ENCODE results near the gene TRRAP. TPM values are rescaled to one million over a fixed set of nuclear protein-coding genes. Genes with fewer than 3 reads are reported as not detected.

Gene TRRAP
- total and polyA plus RNA-seq, 2 of the 8 experiments (the other 6 are each of a cell fraction or from before 2014, with no cell fraction given) = 21.7 to 48.6 TPM

DNA sequence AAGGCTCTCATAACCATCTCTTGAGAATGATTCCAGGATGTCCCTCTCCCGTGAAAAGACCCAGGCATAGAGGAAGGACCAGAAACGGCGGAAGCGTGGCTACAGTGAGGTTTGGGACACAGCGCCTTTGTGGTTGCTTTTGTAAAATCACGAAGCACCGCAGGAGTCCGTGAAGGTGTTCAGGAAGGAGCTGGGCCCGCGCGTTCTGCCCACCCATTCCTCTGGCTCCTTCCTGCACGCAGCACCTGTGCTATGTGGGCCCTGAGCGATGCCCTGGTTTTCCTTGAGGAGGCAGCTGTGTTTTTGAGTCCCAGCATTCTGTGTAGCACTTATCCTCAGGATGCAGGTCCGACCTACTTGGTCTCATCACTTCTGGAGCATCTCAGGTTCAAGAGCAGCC, 112.8 kb downstream of the TRRAP start:
- Histone ChIP-seq H3K9ac (replicated peaks in 1 of 4; ENCODE audit: extremely low read depth in 1 of 4, low read depth in 3 of 4, low read length in 3 of 4) (no peak overlapping the region), H3K14ac (ENCODE audit: insufficient read length) (no peak overlapping the region), H3K4me1 (replicated peaks in 1 of 4; ENCODE audit: control insufficient read depth in 3 of 4, insufficient read depth in 4 of 4, low read length in 3 of 4) (no peaks in the 10 kb centered on the region), H3K9me3 (ENCODE audit: insufficient read depth in 2 of 2, low read depth in 1 of 2, low read length in 1 of 2) (0 out of 4 replicates have a peak, but pooled peaks cover 0 to under 1% of the 10 kb centered on the region in 2 experiments), H4K20me1 (replicated peaks in 1 of 2; ENCODE audit: control insufficient read depth in 1 of 2, insufficient read depth in 2 of 2, low read length in 2 of 2) (peaks cover 5 to 8% of the 10 kb centered on the region in 2 experiments), H3K4ac (replicated peaks; ENCODE audit: insufficient read length, low read depth, low read length) (no peak overlapping the region), H2AFZ (ENCODE audit: low read length) (no peak overlapping the region), H4K8ac (ENCODE audit: extremely low read depth, insufficient read depth, low read length) (no peak overlapping the region), H2BK12ac (ENCODE audit: low read depth, low read length) (no peak overlapping the region), H2BK120ac (replicated peaks; ENCODE audit: low read depth, low read length) (no peak overlapping the region), H3K36me3 (ENCODE audit: control insufficient read depth in 2 of 4, insufficient read depth in 4 of 4, low read length in 3 of 4) (peaks cover 30 to 91% (median 58%) of the 10 kb centered on the region in 4 experiments), H3K79me1 (ENCODE audit: low read depth, low read length) (no peaks in the 10 kb centered on the region), H3K18ac (ENCODE audit: extremely low read depth, low read length) (no peak overlapping the region), H2BK15ac (ENCODE audit: low read length) (no peak overlapping the region), H3K27me3 (replicated peaks in 1 of 4; ENCODE audit: control insufficient read depth in 3 of 4, extremely low read depth in 1 of 4, insufficient read depth in 3 of 4, low read length in 3 of 4) (no peaks in the 10 kb centered on the region), H3K23ac (ENCODE audit: insufficient read length) (no peak overlapping the region), H3K27ac (ENCODE audit: low read depth, low read length) (no peak overlapping the region), H3K4me3 (ENCODE audit: extremely low read depth in 1 of 4, insufficient read depth in 2 of 4, low read depth in 3 of 4, low read length in 4 of 4) (no peak overlapping the region), H3K79me2 (ENCODE audit: control insufficient read depth in 1 of 2, insufficient read depth in 2 of 2, low read length in 2 of 2) (no peaks in the 10 kb centered on the region), H3K56ac (replicated peaks; ENCODE audit: insufficient read length, low read depth, low read length) (no peak overlapping the region), H4K5ac (ENCODE audit: insufficient read length, low read depth, low read length) (no peak overlapping the region), H2BK5ac (ENCODE audit: low read depth, low read length) (no peak overlapping the region), H2BK20ac (ENCODE audit: low read length) (no peak overlapping the region), H2AK5ac (ENCODE audit: low read depth, low read length) (no peak overlapping the region), H3K23me2 (ENCODE audit: low read depth, low read length) (no peaks in the 10 kb centered on the region; the same call in 1 of the 2 replicates), H3K4me2 (ENCODE audit: insufficient read depth in 1 of 2, low read depth in 2 of 2, low read length in 2 of 2) (no peak overlapping the region), H4K91ac (replicated peaks; ENCODE audit: insufficient read length, low read length) (no peak overlapping the region)
- CTCF ChIA-PET (ENCODE audit: partially characterized antibody) = interaction anchor here (1.3 to 1.7 kb wide), 2 partner anchors 11 to 27 kb away, joined by 4 to 5 read pairs; no protein-coding TSS in a partner anchor
- TF ChIP-seq CTBP2 (IDR thresholded peaks at IDR 0.05; ENCODE audit: borderline replicate concordance, insufficient read depth, insufficient read length, low read length) (no peak), CBX8 (IDR thresholded peaks at IDR 0.05; ENCODE audit: borderline replicate concordance, low read depth, low read length) (no peak), HDAC6 (IDR thresholded peaks at IDR 0.05; ENCODE audit: low read depth, low read length) (no peak)
- no peak for FAIRE-seq
- DNase-seq (ENCODE audit: low read depth in 1 of 2, low spot score in 2 of 2) = no peak
- WGBS, 2 experiments (ENCODE audit: extremely low coverage in 1 of 2, insufficient coverage in 1 of 2, insufficient read length in 1 of 2, insufficient replicate concordance in 2 of 2, low coverage in 1 of 2, low lambda C conversion rate in 2 of 2, missing lambda C conversion rate in 1 of 2) = 97% methylated on average over 14 of the region's 14 CpGs; no CpG with 5 or more reads in 1 of the 2 experiments
- POLR2A ChIA-PET (ENCODE audit: partially characterized antibody) = interaction anchor here (1.0 to 1.2 kb wide), 2 partner anchors 10 to 318 kb away, joined by 3 to 4 read pairs; no protein-coding TSS in a partner anchor

Data from H1 (cell line).